Measurements from ENCODE around the gene NPC1. TPM values are rescaled to one million over a fixed set of nuclear protein-coding genes. Genes with fewer than 3 reads are reported as not detected.

NPC1 gene
- total RNA-seq, 4 donors from 2014 or later, result 10.0 to 58.9 (median 41.1) TPM

- Histone ChIP-seq H3K9me3 (no peaks in the 10 kb centered on the region), H3K27me3 (no peaks in the 10 kb centered on the region), H3K4me3 (no peak overlapping the region), H3K27ac (no peak overlapping the region), H3K36me3 (no peaks in the 10 kb centered on the region), H3K4me1 (peaks cover 0 to 6% of the 10 kb centered on the region in 2 donors)
- DNase-seq, result no peak
- TF ChIP-seq POLR2A (IDR thresholded peaks at IDR 0.05) (no peak), CTCF (IDR thresholded peaks at IDR 0.05) (no peak)
- intact Hi-C loops (cut with DNase I; ENCODE audit: low total_unique reads), result no loop called here
Measured at GRCh38 chr18:23588836-23589560, 2.7 kb upstream of the NPC1 start.

GRCh38 chr18:23587220-23587642 lies 925 bp upstream of the NPC1 start:
- TF ChIP-seq CTCF (IDR thresholded peaks at IDR 0.05) (no peak), POLR2A (IDR thresholded peaks at IDR 0.05) (no peak)

GRCh38 chr18:23585897-23586248 lies 433 bp downstream of the NPC1 start:
- DNase-seq, result no peak
- Histone ChIP-seq H3K9me3 (no peaks in the 10 kb centered on the region), H3K27me3 (no peaks in the 10 kb centered on the region), H3K4me1 (peaks cover 0 to 6% of the 10 kb centered on the region in 2 donors), H3K4me3 (peak overlapping the region; percentile 67 to 92), H3K27ac (peak overlapping the region; percentile 98 to 99), H3K36me3 (no peaks in the 10 kb centered on the region)
- intact Hi-C loops (cut with DNase I; ENCODE audit: low total_unique reads), result no loop called here
- TF ChIP-seq CTCF (IDR thresholded peaks at IDR 0.05) (no peak), POLR2A (IDR thresholded peaks at IDR 0.05) (no peak)

More at GRCh38 chr18:23587220-23587642, 925 bp upstream of the NPC1 start:
- intact Hi-C loops (cut with DNase I; ENCODE audit: low total_unique reads), result no loop called here
- no peaks in the 10 kb centered on the region for H3K27me3 ChIP-seq
- peak overlapping the region; percentile 98 to 99 for H3K27ac ChIP-seq
- H3K4me3 ChIP-seq, result peak overlapping the region in 1 of 2 donors; percentile 67
- peak in 1 of 2 donors; percentile 31 for DNase-seq
- H3K4me1 ChIP-seq, result peaks cover 0 to 6% of the 10 kb centered on the region in 2 donors
- H3K36me3 ChIP-seq, result no peaks in the 10 kb centered on the region
- H3K9me3 ChIP-seq, result no peaks in the 10 kb centered on the region

GRCh38 chr18:23585007-23585871 lies 1.1 kb downstream of the NPC1 start:
- intact Hi-C loops (cut with DNase I; ENCODE audit: low total_unique reads), result no loop called here
- H3K36me3 ChIP-seq, result no peaks in the 10 kb centered on the region
- H3K27me3 ChIP-seq, result no peaks in the 10 kb centered on the region
- no peaks in the 10 kb centered on the region for H3K9me3 ChIP-seq
- H3K27ac ChIP-seq, result peak overlapping the region; percentile 98 to 99
- H3K4me3 ChIP-seq, result peak overlapping the region; percentile 67 to 92
- peaks cover 0 to 6% of the 10 kb centered on the region in 2 donors for H3K4me1 ChIP-seq
- peak in 1 of 2 donors; percentile 25 for DNase-seq
- TF ChIP-seq POLR2A (IDR thresholded peaks at IDR 0.05) (no peak), CTCF (IDR thresholded peaks at IDR 0.05) (no peak)

Measured in uterus (tissue), 4 donors.